ENCODE measurements around the gene PMS2.

Gene PMS2

DNA sequence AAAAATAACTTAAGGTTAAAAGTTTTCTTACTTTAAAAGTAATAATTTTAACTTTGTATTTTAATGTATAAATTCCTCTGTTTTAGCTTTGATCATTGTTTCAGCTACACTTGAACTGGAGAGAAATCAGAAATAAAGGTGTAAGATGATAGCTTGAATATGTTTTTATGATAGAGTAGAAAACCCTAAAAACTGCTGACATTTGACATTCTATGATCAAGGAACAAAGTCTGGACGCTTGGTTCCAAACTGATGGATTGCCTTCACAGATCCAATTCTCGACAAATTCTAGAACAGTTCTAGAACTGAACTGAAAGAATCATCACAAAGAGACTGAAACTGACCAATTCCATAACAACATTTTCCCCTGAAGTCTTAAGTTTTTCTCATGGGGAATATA, 22.1 kb upstream of the PMS2 start, which contains the start of gene ANKRD61:
ANKRD61 (plus strand) TSS at position 389 of the 400 bp plus-strand sequence; CDS start at position 389, 0 bp downstream.
- Histone ChIP-seq H3K4me1 (ENCODE audit: control insufficient read depth in 1 of 2, insufficient read depth in 1 of 2, low read depth in 1 of 2, low read length in 1 of 2) (peaks cover 14 to 15% of the 10 kb centered on the region in 2 experiments), H3K4me3 (ENCODE audit: low read depth in 1 of 2, low read length in 1 of 2) (no peak within 1 kb of the TSS), H3K27ac (no peak within 1 kb of the TSS), H3K36me3 (peaks cover 47% of the 10 kb centered on the region), H3K9me3 (no peaks in the 10 kb centered on the region), H3K27me3 (no peaks in the 10 kb centered on the region)
- TF ChIP-seq, protein P1, sequence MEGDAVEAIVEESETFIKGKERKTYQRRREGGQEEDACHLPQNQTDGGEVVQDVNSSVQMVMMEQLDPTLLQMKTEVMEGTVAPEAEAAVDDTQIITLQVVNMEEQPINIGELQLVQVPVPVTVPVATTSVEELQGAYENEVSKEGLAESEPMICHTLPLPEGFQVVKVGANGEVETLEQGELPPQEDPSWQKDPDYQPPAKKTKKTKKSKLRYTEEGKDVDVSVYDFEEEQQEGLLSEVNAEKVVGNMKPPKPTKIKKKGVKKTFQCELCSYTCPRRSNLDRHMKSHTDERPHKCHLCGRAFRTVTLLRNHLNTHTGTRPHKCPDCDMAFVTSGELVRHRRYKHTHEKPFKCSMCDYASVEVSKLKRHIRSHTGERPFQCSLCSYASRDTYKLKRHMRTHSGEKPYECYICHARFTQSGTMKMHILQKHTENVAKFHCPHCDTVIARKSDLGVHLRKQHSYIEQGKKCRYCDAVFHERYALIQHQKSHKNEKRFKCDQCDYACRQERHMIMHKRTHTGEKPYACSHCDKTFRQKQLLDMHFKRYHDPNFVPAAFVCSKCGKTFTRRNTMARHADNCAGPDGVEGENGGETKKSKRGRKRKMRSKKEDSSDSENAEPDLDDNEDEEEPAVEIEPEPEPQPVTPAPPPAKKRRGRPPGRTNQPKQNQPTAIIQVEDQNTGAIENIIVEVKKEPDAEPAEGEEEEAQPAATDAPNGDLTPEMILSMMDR (IDR thresholded peaks at IDR 0.05) = no peak

DNA sequence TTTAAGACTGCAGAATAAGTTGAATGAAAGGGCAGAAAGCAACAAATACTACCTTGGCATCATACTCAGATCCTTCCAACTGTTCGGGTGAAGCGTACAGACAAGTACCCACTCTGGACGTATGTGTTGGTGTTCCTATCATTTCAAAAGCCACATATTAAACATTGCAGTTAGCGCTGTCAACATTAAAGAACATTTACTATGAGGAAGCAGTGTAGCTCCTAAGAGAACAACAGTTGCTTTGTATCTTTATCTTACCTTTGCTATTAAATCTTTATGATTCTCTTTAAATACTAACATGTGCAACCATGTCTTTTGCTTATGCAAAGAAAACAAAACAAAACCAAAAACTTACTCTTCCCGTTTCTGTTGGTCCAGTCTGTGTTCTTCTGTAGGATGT, 19.7 kb upstream of the PMS2 start:
- TF ChIP-seq, protein P1 (IDR thresholded peaks at IDR 0.05) = no peak
- no peak overlapping the region for H3K4me3 ChIP-seq (ENCODE audit: low read depth in 1 of 2, low read length in 1 of 2)
- peaks cover 21 to 22% of the 10 kb centered on the region in 2 experiments for H3K4me1 ChIP-seq (ENCODE audit: control insufficient read depth in 1 of 2, insufficient read depth in 1 of 2, low read depth in 1 of 2, low read length in 1 of 2)
- peak overlapping the region; percentile 82 for H3K27ac ChIP-seq
- H3K9me3 ChIP-seq = no peaks in the 10 kb centered on the region
- H3K36me3 ChIP-seq = peaks cover 32% of the 10 kb centered on the region
- H3K27me3 ChIP-seq = no peaks in the 10 kb centered on the region

DNA sequence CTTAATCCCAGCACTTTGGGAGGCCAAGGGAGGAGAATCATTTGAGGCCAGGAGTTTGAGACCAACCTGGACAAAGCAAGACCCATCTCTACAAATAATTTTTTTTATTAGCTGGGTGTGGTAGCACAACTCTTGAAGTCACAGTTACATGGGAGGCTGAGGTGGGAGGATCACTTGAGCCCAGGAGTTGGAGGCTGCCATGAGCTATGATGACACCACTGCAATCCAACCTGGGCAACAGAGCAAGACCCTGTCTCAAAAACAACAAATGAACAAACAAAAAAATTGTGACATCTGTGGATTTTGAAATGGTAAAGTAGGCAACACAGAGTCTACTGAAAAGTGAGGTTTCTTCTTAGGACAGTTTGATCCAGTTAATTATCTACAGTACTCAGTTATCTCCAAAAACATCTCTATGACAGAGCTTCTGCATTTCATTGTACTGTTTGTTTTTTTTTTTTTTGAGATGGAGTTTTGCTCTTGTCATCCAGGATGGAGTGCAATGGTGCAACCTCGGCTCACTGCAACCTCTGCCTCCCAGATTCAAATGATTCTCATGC, 19.0 kb upstream of the PMS2 start:
- H3K27me3 ChIP-seq = no peaks in the 10 kb centered on the region
- TF ChIP-seq, protein P1 (IDR thresholded peaks at IDR 0.05) = no peak
- no peaks in the 10 kb centered on the region for H3K9me3 ChIP-seq
- peaks cover 21 to 22% of the 10 kb centered on the region in 2 experiments for H3K4me1 ChIP-seq (ENCODE audit: control insufficient read depth in 1 of 2, insufficient read depth in 1 of 2, low read depth in 1 of 2, low read length in 1 of 2)
- H3K27ac ChIP-seq = peak overlapping the region; percentile 82
- H3K4me3 ChIP-seq (ENCODE audit: low read depth in 1 of 2, low read length in 1 of 2) = no peak overlapping the region
- peaks cover 32% of the 10 kb centered on the region for H3K36me3 ChIP-seq

DNA sequence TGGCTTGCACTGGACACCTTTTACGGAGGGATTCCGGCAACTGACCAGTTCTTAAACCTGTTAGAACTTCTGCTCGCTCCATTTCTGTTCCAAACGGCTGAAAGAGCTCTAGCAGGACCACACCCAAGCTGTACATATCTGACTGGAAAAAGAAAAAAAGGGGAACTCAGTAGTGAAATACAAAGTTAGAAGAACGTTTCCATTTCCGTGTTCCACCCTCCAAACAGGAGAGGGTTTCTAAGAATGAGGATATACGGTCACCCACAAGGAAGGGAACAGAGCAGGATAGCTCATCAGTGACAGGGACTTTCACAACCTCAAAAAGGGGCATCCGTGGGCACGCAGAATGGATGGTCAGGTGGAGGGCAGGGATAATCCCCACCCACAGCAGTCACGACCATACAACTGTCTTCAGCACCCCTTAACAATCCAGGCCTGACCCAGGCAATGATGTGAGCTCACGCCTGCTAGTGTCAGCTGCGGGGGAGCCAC, 18.0 kb upstream of the PMS2 start:
- Histone ChIP-seq H3K4me1 (ENCODE audit: control insufficient read depth in 1 of 2, insufficient read depth in 1 of 2, low read depth in 1 of 2, low read length in 1 of 2) (peaks cover 21 to 22% of the 10 kb centered on the region in 2 experiments), H3K36me3 (peaks cover 35% of the 10 kb centered on the region), H3K27me3 (no peaks in the 10 kb centered on the region), H3K9me3 (no peaks in the 10 kb centered on the region), H3K4me3 (ENCODE audit: low read depth in 1 of 2, low read length in 1 of 2) (peak overlapping the region; percentile 62 to 74), H3K27ac (peak overlapping the region; percentile 82)
- TF ChIP-seq, protein P1 (IDR thresholded peaks at IDR 0.05) = no peak

DNA sequence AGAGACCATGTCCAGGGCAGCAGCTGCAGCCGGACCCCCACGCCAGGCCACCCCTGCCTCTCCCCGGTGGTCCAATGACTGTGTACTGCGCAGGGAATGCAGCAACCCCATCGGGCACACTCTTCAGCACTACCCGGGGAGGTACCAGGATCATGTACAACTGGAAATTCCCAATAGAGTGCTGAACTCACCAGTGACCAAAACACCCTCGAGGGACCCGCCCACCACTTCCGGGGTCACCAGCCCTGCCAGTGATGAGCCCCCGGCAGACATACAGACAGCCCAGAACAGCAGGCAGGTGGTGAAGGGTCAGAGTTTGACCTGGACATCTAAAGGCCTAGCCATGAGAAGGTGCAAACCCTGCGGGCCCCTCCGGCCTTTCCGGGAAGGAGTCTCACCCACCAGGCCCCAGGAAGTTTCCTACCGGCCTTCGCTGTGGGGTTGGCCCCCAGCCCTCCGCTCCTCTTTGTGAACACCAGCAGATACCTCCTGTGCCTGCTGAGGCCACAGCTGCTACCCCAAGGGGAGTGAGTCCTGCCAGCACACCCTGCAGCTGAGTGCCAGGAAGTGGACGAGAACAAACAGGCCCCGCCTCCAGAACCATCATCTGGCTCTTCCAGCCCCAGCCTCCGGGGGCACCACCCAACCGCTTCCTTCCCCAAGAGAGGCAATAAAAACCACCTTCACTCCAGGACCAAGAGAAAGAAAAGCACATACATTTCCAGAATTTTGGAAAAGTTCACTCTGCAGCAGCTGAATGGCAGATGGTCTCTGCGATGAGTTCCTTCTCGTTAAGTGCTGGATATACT, 17.4 kb upstream of the PMS2 start:
- Histone ChIP-seq H3K9me3 (no peaks in the 10 kb centered on the region), H3K4me1 (ENCODE audit: control insufficient read depth in 1 of 2, insufficient read depth in 1 of 2, low read depth in 1 of 2, low read length in 1 of 2) (peaks cover 21 to 22% of the 10 kb centered on the region in 2 experiments), H3K36me3 (peaks cover 41% of the 10 kb centered on the region), H3K4me3 (ENCODE audit: low read depth in 1 of 2, low read length in 1 of 2) (peak overlapping the region; percentile 62 to 74), H3K27me3 (no peaks in the 10 kb centered on the region), H3K27ac (peak overlapping the region; percentile 82)
- TF ChIP-seq, protein P1 (IDR thresholded peaks at IDR 0.05) = peak; percentile 72

Measured in neutrophil (primary cell).